ENCODE data around the gene AIF1L. TPM values are rescaled to one million over a fixed set of nuclear protein-coding genes. Genes with fewer than 3 reads are reported as not detected.

AIF1L gene
- total and polyA plus RNA-seq, 2 donors (not counting 1 experiment from before 2014, with no cell fraction given): not detected

- Mint-ChIP-seq H3K4me3 (no peak overlapping the region), H3K9me3 (ENCODE audit: insufficient read depth) (no peaks in the 10 kb centered on the region), H3K4me1 (peaks cover 16% of the 10 kb centered on the region), H3K27ac (no peak overlapping the region), H3K27me3 (peaks cover 7% of the 10 kb centered on the region)
- Histone ChIP-seq H2AFZ (ENCODE audit: insufficient read depth, low read depth, low read length, poor library complexity, severe bottlenecking) (no peak overlapping the region), H3K27me3 (replicated peaks in 1 of 4; ENCODE audit: control extremely low read depth in 1 of 4, control insufficient read depth in 3 of 4, insufficient read depth in 4 of 4, low read length in 3 of 4) (peaks cover 0 to 7% (median 0%) of the 10 kb centered on the region in 4 experiments), H3K4me1 (ENCODE audit: control insufficient read depth in 2 of 2, insufficient read depth in 2 of 2, low read length in 2 of 2) (peaks cover under 1 to 17% of the 10 kb centered on the region in 2 donors), H3K79me2 (ENCODE audit: control insufficient read depth, insufficient read depth, low read length) (no peaks in the 10 kb centered on the region), H3K4me2 (replicated peaks; ENCODE audit: low read depth, low read length, poor library complexity, severe bottlenecking) (no peak overlapping the region), H3K9ac (ENCODE audit: low read length) (no peak overlapping the region), H3K9me3 (ENCODE audit: control extremely low read depth in 1 of 3, control insufficient read depth in 2 of 3, insufficient read depth in 1 of 3, low read length in 2 of 3) (peaks cover 0 to 2% (median 0%) of the 10 kb centered on the region in 3 donors), H3K36me3 (replicated peaks in 1 of 2; ENCODE audit: control extremely low read depth in 1 of 2, control insufficient read depth in 1 of 2, extremely low read depth in 1 of 2, insufficient read depth in 2 of 2, low read length in 1 of 2) (no peaks in the 10 kb centered on the region), H3K27ac (ENCODE audit: low read length in 2 of 2) (no peak overlapping the region), H4K20me1 (ENCODE audit: control insufficient read depth, insufficient read depth, low read length, poor library complexity, severe bottlenecking) (no peaks in the 10 kb centered on the region), H3K4me3 (ENCODE audit: control extremely low read depth in 1 of 5, extremely low read depth in 1 of 5, insufficient read depth in 1 of 5, low read depth in 2 of 5, low read length in 4 of 5) (no peak overlapping the region)
- 85% methylated on average over 4 of the region's 8 CpGs for WGBS (ENCODE audit: insufficient coverage)
- TF ChIP-seq, protein P1, sequence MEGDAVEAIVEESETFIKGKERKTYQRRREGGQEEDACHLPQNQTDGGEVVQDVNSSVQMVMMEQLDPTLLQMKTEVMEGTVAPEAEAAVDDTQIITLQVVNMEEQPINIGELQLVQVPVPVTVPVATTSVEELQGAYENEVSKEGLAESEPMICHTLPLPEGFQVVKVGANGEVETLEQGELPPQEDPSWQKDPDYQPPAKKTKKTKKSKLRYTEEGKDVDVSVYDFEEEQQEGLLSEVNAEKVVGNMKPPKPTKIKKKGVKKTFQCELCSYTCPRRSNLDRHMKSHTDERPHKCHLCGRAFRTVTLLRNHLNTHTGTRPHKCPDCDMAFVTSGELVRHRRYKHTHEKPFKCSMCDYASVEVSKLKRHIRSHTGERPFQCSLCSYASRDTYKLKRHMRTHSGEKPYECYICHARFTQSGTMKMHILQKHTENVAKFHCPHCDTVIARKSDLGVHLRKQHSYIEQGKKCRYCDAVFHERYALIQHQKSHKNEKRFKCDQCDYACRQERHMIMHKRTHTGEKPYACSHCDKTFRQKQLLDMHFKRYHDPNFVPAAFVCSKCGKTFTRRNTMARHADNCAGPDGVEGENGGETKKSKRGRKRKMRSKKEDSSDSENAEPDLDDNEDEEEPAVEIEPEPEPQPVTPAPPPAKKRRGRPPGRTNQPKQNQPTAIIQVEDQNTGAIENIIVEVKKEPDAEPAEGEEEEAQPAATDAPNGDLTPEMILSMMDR (IDR thresholded peaks at IDR 0.05): no peak
- TF ChIP-seq EZH2 (IDR thresholded peaks at IDR 0.05; ENCODE audit: borderline replicate concordance, insufficient read depth, low read depth, low read length, poor library complexity, severe bottlenecking): no peak
- POLR2A ChIA-PET: no interaction called here
- DNase-seq (no peak), ATAC-seq (ENCODE audit: low read depth) (no peak)
- CTCF ChIA-PET: interaction anchor here (0.9 to 5.2 kb wide), 5 partner anchors 8 to 342 kb away, joined by 3 to 142 read pairs (median 34); no protein-coding TSS in a partner anchor
- intact Hi-C loops (cut with micrococcal nuclease): no loop called here
Observed at GRCh38 chr9:131048820-131049219, 47.5 kb upstream of the AIF1L start.

GRCh38 chr9:131049829-131050715, 46.3 kb upstream of the AIF1L start:
- no peak overlapping the region for H3K4me3 Mint-ChIP-seq
- H3K9me3 ChIP-seq (ENCODE audit: control extremely low read depth in 1 of 3, control insufficient read depth in 2 of 3, insufficient read depth in 1 of 3, low read length in 2 of 3): no peaks in the 10 kb centered on the region
- H3K4me1 ChIP-seq (ENCODE audit: control insufficient read depth in 2 of 2, insufficient read depth in 2 of 2, low read length in 2 of 2): peaks cover 0 to 11% of the 10 kb centered on the region in 2 donors
- H3K79me2 ChIP-seq (ENCODE audit: control insufficient read depth, insufficient read depth, low read length): no peaks in the 10 kb centered on the region
- peaks cover 11% of the 10 kb centered on the region for H3K27me3 Mint-ChIP-seq
- CTCF ChIA-PET: interaction anchor here (1.6 to 5.1 kb wide), 2 partner anchors 11 to 185 kb away, joined by 4 to 142 read pairs; no protein-coding TSS in a partner anchor
- H3K4me2 ChIP-seq (replicated peaks; ENCODE audit: low read depth, low read length, poor library complexity, severe bottlenecking): no peak overlapping the region
- no peak for TF ChIP-seq EZH2 (IDR thresholded peaks at IDR 0.05; ENCODE audit: borderline replicate concordance, insufficient read depth, low read depth, low read length, poor library complexity, severe bottlenecking)
- TF ChIP-seq, protein P1 (IDR thresholded peaks at IDR 0.05): no peak
- peaks cover 0 to 7% (median 0%) of the 10 kb centered on the region in 4 experiments for H3K27me3 ChIP-seq (replicated peaks in 1 of 4; ENCODE audit: control extremely low read depth in 1 of 4, control insufficient read depth in 3 of 4, insufficient read depth in 4 of 4, low read length in 3 of 4)
- intact Hi-C loops (cut with micrococcal nuclease): no loop called here
- no peaks in the 10 kb centered on the region for H3K9me3 Mint-ChIP-seq (ENCODE audit: insufficient read depth)
- no peak overlapping the region for H2AFZ ChIP-seq (ENCODE audit: insufficient read depth, low read depth, low read length, poor library complexity, severe bottlenecking)
- H3K27ac Mint-ChIP-seq: no peak overlapping the region
- POLR2A ChIA-PET: no interaction called here
- peaks cover 12% of the 10 kb centered on the region for H3K4me1 Mint-ChIP-seq
- H3K4me3 ChIP-seq (ENCODE audit: control extremely low read depth in 1 of 5, extremely low read depth in 1 of 5, insufficient read depth in 1 of 5, low read depth in 2 of 5, low read length in 4 of 5): no peak overlapping the region
- H3K9ac ChIP-seq (ENCODE audit: low read length): no peak overlapping the region
- H4K20me1 ChIP-seq (ENCODE audit: control insufficient read depth, insufficient read depth, low read length, poor library complexity, severe bottlenecking): no peaks in the 10 kb centered on the region
- no peak for ATAC-seq (ENCODE audit: low read depth)
- DNase-seq: no peak
- H3K27ac ChIP-seq (ENCODE audit: low read length in 2 of 2): no peak overlapping the region
- 62% methylated on average over 19 of the region's 21 CpGs for WGBS (ENCODE audit: insufficient coverage)
- H3K36me3 ChIP-seq (replicated peaks in 1 of 2; ENCODE audit: control extremely low read depth in 1 of 2, control insufficient read depth in 1 of 2, extremely low read depth in 1 of 2, insufficient read depth in 2 of 2, low read length in 1 of 2): no peaks in the 10 kb centered on the region
